Progenitor cell of endocrine pancreas (in vitro differentiated cells): ENCODE measurements around the gene JMJD6. TPM values are rescaled to one million over a fixed set of nuclear protein-coding genes. Genes with fewer than 3 reads are reported as not detected.
"Not testable (repeated sequence)": the region's sequence is repeated elsewhere in the genome, so short reads cannot be mapped to it uniquely, and the experiment has no call there.

ENCODE experiments used
- DNase-seq: peaks from one replicate; pipeline ENCODE4 v3.0.0; 2021; ENCODE audit warnings: low spot score; ENCODE audit not compliant: unreplicated experiment
- H3K27ac Mint-ChIP-seq: 2 replicates; pipeline ENCODE4 v1.8.0; 2021; ENCODE audit warnings: mild to moderate bottlenecking, moderate library complexity, mixed read lengths
- H3K27me3 Mint-ChIP-seq: 2 replicates; pipeline ENCODE4 v1.8.0; 2021; ENCODE audit warnings: mixed read lengths
- H3K36me3 Mint-ChIP-seq: 2 replicates; pipeline ENCODE4 v1.8.0; 2022; ENCODE audit warnings: mixed read lengths; ENCODE audit not compliant: insufficient read depth
- H3K4me1 Mint-ChIP-seq: 2 replicates; pipeline ENCODE4 v1.8.0; 2021; ENCODE audit warnings: low read depth, mixed read lengths
- H3K4me3 Mint-ChIP-seq: 2 replicates; pipeline ENCODE4 v1.8.0; 2021; ENCODE audit warnings: low read depth, mild to moderate bottlenecking, moderate library complexity, mixed read lengths
- H3K9me3 Mint-ChIP-seq: 2 replicates; pipeline ENCODE4 v1.8.0; 2021; ENCODE audit warnings: low read depth, mixed read lengths
- CTCF ChIP-seq: fragments of 200-600 bp; sonication (generic); IDR thresholded peaks from one replicate; pipeline ENCODE4 v1.5.0; 2021; ENCODE audit warnings: antibody characterized with exemption, mild to moderate bottlenecking; ENCODE audit not compliant: unreplicated experiment
- total RNA-seq: library from RNA; stranded (reverse); gene quantifications from 2 replicates; pipeline ENCODE4 v1.2.1, GENCODE V29; 2021

Gene JMJD6
- total RNA-seq, 1 donor from 2014 or later, result 25.6 TPM

GRCh38 chr17:76713765-76714164 is 12.6 kb downstream of the JMJD6 start:
- Mint-ChIP-seq H3K9me3 (no peaks in the 10 kb centered on the region), H3K4me3 (no peak overlapping the region), H3K4me1 (peaks cover 19% of the 10 kb centered on the region), H3K27ac (no peak overlapping the region), H3K36me3 (peaks cover 11% of the 10 kb centered on the region), H3K27me3 (no peaks in the 10 kb centered on the region)
- no peak for DNase-seq
- TF ChIP-seq CTCF, result no peak

- not testable (repeated sequence) for H3K4me3 Mint-ChIP-seq
- H3K4me1 Mint-ChIP-seq, result peaks cover 31% of the 10 kb centered on the region
These were observed 14.1 kb downstream of the JMJD6 start for GRCh38 chr17:76712321-76712720.

GRCh38 chr17:76710863-76711611 is 15.4 kb downstream of the JMJD6 start, which contains the start of gene MXRA7:
Gene MXRA7, minus strand, starts transcription at chr17:76710965. Its CDS starts 19 bp downstream, at chr17:76710946.
- Mint-ChIP-seq H3K4me1 (peaks cover 31% of the 10 kb centered on the region), H3K4me3 (peak within 1 kb of the TSS; percentile 90), H3K9me3 (no peaks in the 10 kb centered on the region), H3K27me3 (no peaks in the 10 kb centered on the region), H3K36me3 (peaks cover 9% of the 10 kb centered on the region), H3K27ac (peak within 1 kb of the TSS; percentile 98)
- peak; percentile 65 for DNase-seq
- TF ChIP-seq CTCF, result no peak

More at GRCh38 chr17:76712321-76712720, 14.1 kb downstream of the JMJD6 start:
- H3K27ac Mint-ChIP-seq, H3K27me3 Mint-ChIP-seq, H3K36me3 Mint-ChIP-seq, H3K9me3 Mint-ChIP-seq, DNase-seq: not testable (repeated sequence)

DNA sequence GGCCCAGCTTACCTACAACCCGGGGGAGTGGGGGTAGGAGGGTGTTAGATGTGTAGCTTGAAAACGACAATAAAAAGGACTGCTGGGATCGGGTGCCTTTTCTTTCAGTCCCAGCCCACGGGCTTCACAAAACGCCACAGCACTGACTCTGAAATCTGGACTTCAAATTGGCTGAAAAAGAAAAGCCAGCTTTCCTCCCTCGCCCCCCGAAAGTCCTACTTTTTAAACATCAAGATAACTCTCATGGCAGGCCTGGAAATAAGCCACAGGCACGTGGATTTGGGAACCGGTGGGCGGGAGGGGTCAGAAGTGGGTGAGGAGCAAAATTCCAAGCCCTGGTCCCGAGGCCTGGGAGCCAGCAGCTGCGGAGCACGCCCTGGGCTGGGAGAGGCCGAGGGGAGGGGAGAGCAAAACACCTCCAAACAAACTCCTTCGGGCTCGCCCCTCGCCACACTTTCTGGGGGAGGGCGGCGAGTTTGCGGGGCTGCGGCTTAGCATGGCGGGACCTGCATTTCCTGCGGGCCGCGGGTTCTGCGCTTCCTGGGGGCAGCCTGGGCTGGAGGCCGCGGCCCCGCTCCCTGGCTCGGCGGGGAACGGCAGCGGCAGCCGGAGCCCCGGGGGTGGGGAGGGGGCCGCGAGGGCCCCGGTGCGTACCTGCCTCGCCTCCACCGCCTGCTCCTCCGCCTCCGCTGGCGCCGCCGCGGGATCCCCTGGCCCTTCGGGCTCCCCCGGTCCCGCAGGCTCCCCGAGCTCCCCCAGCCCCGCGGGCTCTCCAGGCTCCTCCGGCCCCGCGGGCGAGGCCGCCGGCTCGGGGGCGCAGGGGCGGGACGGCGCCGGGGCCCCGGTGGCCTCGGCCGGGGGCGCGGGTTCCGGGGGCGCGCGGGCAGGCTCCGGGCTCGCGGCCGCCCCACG is 16.2 kb downstream of the JMJD6 start:
- Mint-ChIP-seq H3K27ac (peak overlapping the region; percentile 98), H3K4me3 (peak overlapping the region; percentile 90), H3K4me1 (peaks cover 31% of the 10 kb centered on the region)
- H3K27me3 Mint-ChIP-seq, DNase-seq, H3K9me3 Mint-ChIP-seq, H3K36me3 Mint-ChIP-seq: not testable (repeated sequence)

DNA sequence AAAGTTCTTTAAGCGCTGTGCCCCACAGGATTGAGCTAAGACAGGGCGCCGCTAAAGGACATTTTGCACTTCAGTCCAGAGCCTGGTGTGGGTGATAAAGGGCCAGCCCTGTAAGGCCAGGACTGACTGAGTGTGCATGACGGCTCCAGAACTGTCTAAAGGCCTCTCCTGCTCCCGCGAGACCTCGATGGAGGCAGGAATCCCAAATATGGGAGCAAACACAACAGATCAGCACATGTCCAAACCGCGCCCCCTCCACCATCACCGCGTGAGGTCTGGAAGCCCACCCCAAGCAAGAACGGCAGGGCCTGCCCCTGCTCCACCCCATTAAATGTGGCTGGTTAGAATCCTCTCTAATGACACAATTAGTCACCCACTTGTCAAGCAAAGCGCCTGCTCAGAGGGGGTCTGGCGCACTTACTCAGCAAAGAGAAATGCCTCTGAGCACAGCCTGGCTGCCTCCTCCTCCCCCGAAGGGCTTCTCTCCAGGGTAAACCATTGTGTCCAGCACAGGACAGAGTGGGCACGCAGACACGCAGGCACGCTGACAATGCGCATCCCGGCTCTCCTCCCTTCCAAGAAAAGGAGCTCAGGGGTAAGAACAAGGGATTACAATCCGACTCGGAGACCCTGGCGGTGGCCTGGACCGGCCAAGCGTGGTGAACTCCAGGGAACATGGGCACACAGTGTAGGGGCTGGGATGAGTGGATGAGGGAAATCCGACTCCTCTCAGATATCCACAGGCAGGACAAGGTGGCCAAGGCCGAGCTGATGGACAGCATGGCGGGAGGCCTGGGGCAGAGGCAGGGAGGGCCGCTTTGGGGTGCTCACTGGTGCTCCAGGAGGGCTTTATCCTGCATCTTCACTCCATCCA is 17.1 kb downstream of the JMJD6 start:
- Mint-ChIP-seq H3K27me3 (no peaks in the 10 kb centered on the region), H3K36me3 (peaks cover 7% of the 10 kb centered on the region), H3K27ac (peak overlapping the region; percentile 98), H3K4me3 (peak overlapping the region; percentile 90), H3K9me3 (no peaks in the 10 kb centered on the region), H3K4me1 (peaks cover 31% of the 10 kb centered on the region)
- DNase-seq, result peak; percentile 17
- TF ChIP-seq CTCF, result no peak
